Activated naive CD4-positive, alpha-beta T cell treated with anti-CD3 and anti-CD28 coated beads, Interleukin-2, amount 50 U/mL, for 72 hours (primary cell): ENCODE results near the gene ACAD10. TPM values are rescaled to one million over a fixed set of nuclear protein-coding genes. Genes with fewer than 3 reads are reported as not detected.
"Not testable (repeated sequence)": the region's sequence is repeated elsewhere in the genome, so short reads cannot be mapped to it uniquely, and the experiment has no call there.

Experiments
- ATAC-seq, 2 donors: fragments of 150-1000 bp; cut with Tn5 transposase; 2 replicates each; pipeline ENCODE4 v1.10.0; 2021; ENCODE audit warnings: mild to moderate bottlenecking in 2 of 2, moderate library complexity in 2 of 2
- DNase-seq, 2 donors: peaks; one replicate each; pipeline ENCODE4 v3.0.0; 2021 to 2022; ENCODE audit warnings: low spot score in 2 of 2
- H3K27ac Mint-ChIP-seq, 2 donors: one replicate each; pipeline ENCODE4 v1.8.0; 2022; ENCODE audit warnings: mild to moderate bottlenecking in 2 of 2, mixed read lengths in 2 of 2
- H3K36me3 Mint-ChIP-seq, 2 donors: one replicate each; pipeline ENCODE4 v1.8.0; 2022; ENCODE audit warnings: mixed read lengths in 2 of 2
- H3K9me3 Mint-ChIP-seq, 2 donors: one replicate each; pipeline ENCODE4 v1.8.0; 2022; ENCODE audit warnings: mixed read lengths in 2 of 2
- total RNA-seq, 2 donors: library from RNA; stranded (reverse); gene quantifications; one replicate each; pipeline ENCODE4 v1.2.3, GENCODE V29; 2022

Gene ACAD10
- total RNA-seq, 2 donors from 2014 or later, result 23.3 to 31.4 TPM

DNA sequence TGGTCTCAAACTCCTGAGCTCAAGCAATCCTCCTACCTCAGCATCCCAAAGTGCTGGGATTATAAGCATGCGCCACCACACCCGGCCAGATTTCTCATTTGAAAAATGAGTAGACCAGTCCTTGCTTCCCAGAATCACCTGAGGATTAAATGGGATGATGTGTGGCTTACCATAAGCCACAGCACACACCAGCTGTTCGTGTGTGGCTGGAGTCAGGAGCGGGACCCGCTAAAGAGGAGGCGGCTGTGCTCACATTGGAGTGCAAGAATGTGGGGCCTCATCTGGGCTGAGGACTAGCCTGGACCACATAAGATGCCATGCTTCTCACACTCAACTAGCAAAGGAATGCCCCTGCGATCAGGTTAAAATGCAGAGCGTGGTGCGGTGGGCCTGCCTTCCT is 74.1 kb downstream of the ACAD10 start:
- no peaks in the 10 kb centered on the region for H3K9me3 Mint-ChIP-seq
- H3K36me3 Mint-ChIP-seq, result no peaks in the 10 kb centered on the region
- no peak for ATAC-seq
- no peak overlapping the region for H3K27ac Mint-ChIP-seq
- no peak for DNase-seq

DNA sequence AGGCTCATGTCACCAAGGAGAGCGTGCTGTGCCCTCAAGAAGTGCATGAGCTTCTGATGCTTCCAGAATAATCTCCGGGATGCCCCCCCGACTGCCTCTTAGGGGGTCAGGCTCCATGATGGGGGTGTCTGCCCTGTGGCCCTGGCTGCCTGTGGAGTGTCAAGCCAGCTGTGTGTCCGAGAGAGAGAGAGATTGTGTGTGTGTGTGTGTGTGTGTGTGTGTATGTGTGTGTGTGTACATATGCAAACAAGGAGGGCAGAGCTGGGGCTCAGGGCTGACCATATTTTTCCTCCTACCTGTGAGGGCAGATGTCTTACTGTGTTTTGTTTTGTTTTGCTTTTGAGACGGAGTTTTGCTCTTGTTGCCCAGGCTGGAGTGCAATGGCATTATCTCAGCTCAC is 75.2 kb downstream of the ACAD10 start:
- H3K9me3 Mint-ChIP-seq, result no peaks in the 10 kb centered on the region
- H3K27ac Mint-ChIP-seq, result no peak overlapping the region

GRCh38 chr12:111761706-111762105 is 75.9 kb downstream of the ACAD10 start:
- Mint-ChIP-seq H3K9me3 (no peaks in the 10 kb centered on the region), H3K27ac (no peak overlapping the region), H3K36me3 (peaks cover 0 to 7% of the 10 kb centered on the region in 2 donors)
- DNase-seq (no peak), ATAC-seq (no peak)

More for the DNA sequence above, 75.2 kb downstream of the ACAD10 start:
- H3K36me3 Mint-ChIP-seq, result peaks cover 0 to 2% of the 10 kb centered on the region in 2 donors
- DNase-seq (no peak), ATAC-seq (no peak)

- DNase-seq, ATAC-seq, H3K36me3 Mint-ChIP-seq, H3K9me3 Mint-ChIP-seq: not testable (repeated sequence)
- H3K27ac Mint-ChIP-seq, result peak overlapping the region in 1 of 2 donors; percentile 51
Measured at GRCh38 chr12:111763552-111763951, 77.7 kb downstream of the ACAD10 start.

GRCh38 chr12:111764120-111764821 is 78.4 kb downstream of the ACAD10 start:
- Mint-ChIP-seq H3K27ac (no peak overlapping the region), H3K36me3 (peaks cover 6 to 7% of the 10 kb centered on the region in 2 donors), H3K9me3 (no peaks in the 10 kb centered on the region)
- DNase-seq (no peak), ATAC-seq (peak in 1 of 2 donors; percentile 42)

- Mint-ChIP-seq H3K36me3 (peaks cover 6 to 7% of the 10 kb centered on the region in 2 donors), H3K9me3 (no peaks in the 10 kb centered on the region), H3K27ac (peak within 1 kb of the TSS; percentile 39 to 63)
- peak in 1 of 2 donors; percentile 37 for DNase-seq
- ATAC-seq, result peak; percentile 63 to 86
Measured at GRCh38 chr12:111766608-111767361, 80.9 kb downstream of the ACAD10 start, which contains the start of gene ALDH2. ALDH2 (plus strand) TSS chr12:111766933; CDS start chr12:111766983, 50 bp downstream.

GRCh38 chr12:111767362-111768158 is 81.7 kb downstream of the ACAD10 start:
- DNase-seq (no peak), ATAC-seq (peak; percentile 35 to 78)
- H3K9me3 Mint-ChIP-seq, result no peaks in the 10 kb centered on the region
- H3K27ac Mint-ChIP-seq, result peak overlapping the region; percentile 16 to 63
- peaks cover 6 to 7% of the 10 kb centered on the region in 2 donors for H3K36me3 Mint-ChIP-seq

- DNase-seq (no peak), ATAC-seq (no peak)
- H3K36me3 Mint-ChIP-seq, result peaks cover 6 to 7% of the 10 kb centered on the region in 2 donors
- no peaks in the 10 kb centered on the region for H3K9me3 Mint-ChIP-seq
- peak overlapping the region in 1 of 2 donors; percentile 63 for H3K27ac Mint-ChIP-seq
Measured at GRCh38 chr12:111768159-111768895, 82.5 kb downstream of the ACAD10 start.

GRCh38 chr12:111769599-111769998 is 83.7 kb downstream of the ACAD10 start:
- ATAC-seq (no peak), DNase-seq (no peak)
- H3K27ac Mint-ChIP-seq, result no peak overlapping the region
- H3K36me3 Mint-ChIP-seq, result peaks cover 6 to 7% of the 10 kb centered on the region in 2 donors
- no peaks in the 10 kb centered on the region for H3K9me3 Mint-ChIP-seq

GRCh38 chr12:111773801-111774551 is 88.1 kb downstream of the ACAD10 start:
- no peak for ATAC-seq

GRCh38 chr12:111775205-111776193 is 89.6 kb downstream of the ACAD10 start:
- Mint-ChIP-seq H3K9me3 (no peaks in the 10 kb centered on the region), H3K27ac (peak overlapping the region; percentile 46 to 88), H3K36me3 (no peaks in the 10 kb centered on the region)
- no peak for ATAC-seq
- no peak for DNase-seq

More at GRCh38 chr12:111773801-111774551, 88.1 kb downstream of the ACAD10 start:
- no peak for DNase-seq
- Mint-ChIP-seq H3K9me3 (no peaks in the 10 kb centered on the region), H3K36me3 (no peaks in the 10 kb centered on the region), H3K27ac (no peak overlapping the region)

GRCh38 chr12:111776836-111777344 is 91.0 kb downstream of the ACAD10 start:
- no peaks in the 10 kb centered on the region for H3K9me3 Mint-ChIP-seq
- no peaks in the 10 kb centered on the region for H3K36me3 Mint-ChIP-seq
- no peak for DNase-seq
- no peak overlapping the region for H3K27ac Mint-ChIP-seq
- ATAC-seq, result no peak

- no peak for ATAC-seq
- H3K27ac Mint-ChIP-seq, result no peak overlapping the region
- H3K36me3 Mint-ChIP-seq, result no peaks in the 10 kb centered on the region
- no peaks in the 10 kb centered on the region for H3K9me3 Mint-ChIP-seq
- no peak for DNase-seq
Measured at GRCh38 chr12:111777345-111778045, 91.6 kb downstream of the ACAD10 start.

- no peak for DNase-seq
- no peaks in the 10 kb centered on the region for H3K9me3 Mint-ChIP-seq
- H3K27ac Mint-ChIP-seq, result no peak overlapping the region
- ATAC-seq, result no peak
- H3K36me3 Mint-ChIP-seq, result no peaks in the 10 kb centered on the region
Measured at GRCh38 chr12:111780166-111780565, 94.3 kb downstream of the ACAD10 start.
